Stimulated activated CD4-positive, alpha-beta T cell treated with anti-CD3 and anti-CD28 coated beads, Interleukin-15, amount 100 ng/mL, for 24 hours (primary cell): ENCODE results near the gene TIMM50.
"Not testable (repeated sequence)": the region's sequence is repeated elsewhere in the genome, so short reads cannot be mapped to it uniquely, and the experiment has no call there.

Source experiments
- DNase-seq: peaks from one replicate; pipeline ENCODE4 v3.0.0-alpha.2; 2020

The TIMM50 gene

GRCh38 chr19:39470724-39471339 lies 9.8 kb upstream of the TIMM50 start:
- peak; percentile 24 for DNase-seq

DNA sequence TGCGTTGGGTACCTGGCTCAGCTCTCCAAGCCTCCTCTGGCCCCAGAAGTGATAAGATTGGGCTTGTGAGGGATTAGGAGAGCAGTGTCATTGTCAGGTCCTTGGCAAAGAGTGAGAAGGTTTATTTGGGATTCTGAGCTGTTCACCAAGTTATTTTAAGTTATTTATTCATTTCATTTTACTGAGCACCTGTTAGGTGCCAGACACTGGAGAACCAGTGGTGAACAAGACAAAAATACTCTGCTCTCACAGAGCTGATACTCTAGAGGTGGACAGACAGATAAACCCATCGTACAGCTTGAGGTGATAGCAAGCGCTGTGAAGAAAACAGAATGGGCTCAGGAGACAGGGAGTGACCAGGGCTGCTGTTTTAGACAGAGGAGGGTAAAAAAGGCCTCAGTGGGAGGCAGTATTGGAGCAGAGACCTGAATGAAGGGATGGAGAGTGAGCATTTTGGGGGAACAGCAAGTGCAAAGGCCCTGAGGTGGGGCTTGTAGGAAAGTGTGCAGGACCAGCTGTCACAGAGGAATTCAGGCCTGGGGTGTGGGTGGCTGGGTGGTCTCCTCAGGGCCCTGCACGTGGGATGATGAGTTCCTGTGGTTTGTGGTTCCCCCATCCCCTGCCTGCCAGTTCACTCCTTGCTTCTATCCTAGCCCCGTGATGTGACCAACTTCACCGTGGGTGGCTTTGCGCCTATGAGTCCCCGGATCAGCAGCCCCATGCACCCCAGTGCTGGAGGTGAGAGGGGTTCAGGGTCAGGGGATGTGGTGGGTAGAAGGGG lies 8.7 kb upstream of the TIMM50 start:
- no peak for DNase-seq

DNA sequence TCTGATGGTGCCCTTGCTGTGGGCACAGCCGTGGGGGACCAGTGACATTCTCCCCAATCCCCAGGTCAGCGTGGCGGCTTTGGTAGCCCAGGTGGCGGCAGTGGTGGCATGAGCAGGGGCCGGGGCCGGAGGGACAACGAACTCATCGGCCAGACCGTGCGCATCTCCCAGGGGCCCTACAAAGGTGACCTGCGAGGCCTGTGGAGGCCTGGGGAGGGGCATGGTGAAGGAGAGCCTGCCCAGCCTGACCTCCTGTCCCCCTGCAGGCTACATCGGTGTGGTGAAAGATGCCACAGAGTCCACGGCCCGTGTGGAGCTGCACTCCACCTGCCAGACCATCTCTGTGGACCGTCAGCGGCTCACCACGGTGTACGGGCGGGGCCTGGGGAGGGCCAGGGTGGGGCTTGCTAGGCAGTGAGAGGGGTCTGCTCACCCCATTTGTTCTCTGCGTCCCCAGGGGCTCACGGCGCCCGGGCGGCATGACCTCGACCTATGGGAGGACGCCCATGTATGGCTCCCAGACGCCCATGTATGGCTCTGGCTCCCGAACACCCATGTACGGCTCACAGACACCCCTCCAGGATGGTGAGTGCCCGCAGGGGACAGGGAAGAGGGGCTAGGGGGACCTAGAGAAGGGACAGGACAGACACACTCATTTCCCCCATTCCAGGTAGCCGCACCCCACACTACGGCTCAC lies 7.7 kb upstream of the TIMM50 start:
- DNase-seq, result no peak

- DNase-seq, result no peak
Observed at GRCh38 chr19:39473443-39473960, 7.1 kb upstream of the TIMM50 start.

- DNase-seq, result peak; percentile 81
Observed at GRCh38 chr19:39474139-39474620, 6.5 kb upstream of the TIMM50 start.

- no peak for DNase-seq
Observed at GRCh38 chr19:39475748-39476147, 4.9 kb upstream of the TIMM50 start.

DNA sequence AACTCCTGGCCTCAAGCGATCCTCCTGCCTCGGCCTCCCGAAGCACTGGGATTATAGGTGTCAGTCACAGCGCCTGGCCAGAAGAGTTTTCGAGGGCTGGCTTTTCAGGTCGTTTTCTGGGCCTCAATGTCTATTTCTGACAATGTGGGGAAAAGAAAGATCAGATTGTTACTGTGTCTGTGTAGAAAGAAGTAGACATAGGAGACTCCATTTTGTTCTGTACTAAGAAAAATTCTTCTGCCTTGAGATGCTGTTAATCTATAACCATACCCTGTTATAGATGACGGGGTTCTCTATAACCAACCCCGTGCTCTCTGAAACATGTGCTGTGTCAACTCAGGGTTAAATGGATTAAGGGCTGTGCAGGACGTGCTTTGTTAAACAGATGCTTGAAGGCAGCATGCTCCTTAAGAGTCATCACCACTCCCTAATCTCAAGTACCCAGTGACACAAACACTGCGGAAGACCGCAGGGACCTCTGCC lies 1.3 kb upstream of the TIMM50 start:
- not testable (repeated sequence) for DNase-seq

GRCh38 chr19:39479916-39480315 lies 722 bp upstream of the TIMM50 start:
- no peak for DNase-seq

- no peak for DNase-seq
Observed at GRCh38 chr19:39481229-39481545, 549 bp downstream of the TIMM50 start.

GRCh38 chr19:39481676-39482075 lies 1.0 kb downstream of the TIMM50 start:
- DNase-seq, result no peak

DNA sequence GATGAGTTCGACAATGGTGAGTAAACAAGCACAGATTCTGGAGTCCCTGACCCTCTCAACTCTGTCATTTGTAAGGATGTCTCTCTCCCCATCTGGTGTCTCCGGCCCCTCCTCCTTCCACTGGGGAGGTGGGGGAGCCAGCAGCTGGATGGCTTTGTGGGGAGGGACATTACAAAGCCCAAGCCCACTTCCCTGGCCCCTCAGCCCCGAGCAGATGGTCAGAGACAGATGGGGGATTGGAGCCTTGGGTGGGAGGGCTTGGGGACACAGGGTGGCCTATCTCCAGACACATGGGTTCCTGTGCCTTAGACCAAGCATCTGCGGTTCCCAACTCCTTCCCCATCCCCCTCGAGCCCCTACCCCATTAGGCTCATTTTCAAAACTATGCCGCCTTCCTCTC lies 2.5 kb downstream of the TIMM50 start:
- DNase-seq, result no peak

- no peak for DNase-seq
Observed at GRCh38 chr19:39489756-39490155, 9.1 kb downstream of the TIMM50 start.

DNA sequence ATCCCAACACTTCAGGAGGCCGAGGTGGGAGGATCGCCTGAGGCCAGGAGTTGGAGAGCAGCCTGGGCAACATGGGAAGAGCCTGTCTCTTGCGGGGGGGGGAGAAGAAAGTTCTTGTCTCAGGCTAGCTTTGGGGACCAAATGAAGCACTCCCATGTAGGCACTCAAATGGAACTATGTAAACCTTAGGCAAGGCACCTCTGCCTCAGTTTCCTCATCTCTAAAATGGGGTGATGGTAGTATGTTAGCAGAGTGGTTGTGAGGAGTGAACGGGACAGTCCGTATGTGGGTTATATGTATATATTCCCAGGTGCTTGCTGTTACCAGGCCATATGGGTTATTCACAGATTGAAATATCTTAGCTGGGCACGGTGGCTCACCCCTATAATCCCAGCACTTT lies 11.6 kb downstream of the TIMM50 start:
- no peak for DNase-seq

GRCh38 chr19:39492788-39493187 lies 12.2 kb downstream of the TIMM50 start:
- no peak for DNase-seq

GRCh38 chr19:39494661-39495060 lies 14.0 kb downstream of the TIMM50 start:
- DNase-seq, result no peak

DNA sequence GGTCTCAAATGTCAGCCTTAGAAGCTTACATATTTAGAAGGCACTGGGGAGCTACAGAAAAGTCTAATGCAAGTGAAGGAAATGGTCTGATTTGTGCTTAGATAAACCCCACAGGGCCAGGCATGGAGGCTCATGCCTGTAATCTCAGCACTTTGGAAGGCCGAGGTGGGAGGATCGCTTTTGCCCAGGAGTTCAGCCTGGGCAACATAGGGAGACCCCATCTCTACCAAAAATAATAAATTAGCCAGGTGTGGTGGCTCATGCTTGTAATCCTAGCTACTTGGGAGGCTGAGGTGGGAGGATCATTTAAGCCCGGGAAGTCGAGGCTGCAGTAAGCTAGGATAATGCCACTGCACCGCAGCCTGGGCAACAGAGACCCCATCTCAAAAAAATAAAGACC lies 15.4 kb downstream of the TIMM50 start:
- DNase-seq, result no peak

- DNase-seq, result no peak
Observed at GRCh38 chr19:39497701-39497995, 17.0 kb downstream of the TIMM50 start.

- peak; percentile 40 for DNase-seq
Observed at GRCh38 chr19:39497996-39498797, 17.6 kb downstream of the TIMM50 start.

DNA sequence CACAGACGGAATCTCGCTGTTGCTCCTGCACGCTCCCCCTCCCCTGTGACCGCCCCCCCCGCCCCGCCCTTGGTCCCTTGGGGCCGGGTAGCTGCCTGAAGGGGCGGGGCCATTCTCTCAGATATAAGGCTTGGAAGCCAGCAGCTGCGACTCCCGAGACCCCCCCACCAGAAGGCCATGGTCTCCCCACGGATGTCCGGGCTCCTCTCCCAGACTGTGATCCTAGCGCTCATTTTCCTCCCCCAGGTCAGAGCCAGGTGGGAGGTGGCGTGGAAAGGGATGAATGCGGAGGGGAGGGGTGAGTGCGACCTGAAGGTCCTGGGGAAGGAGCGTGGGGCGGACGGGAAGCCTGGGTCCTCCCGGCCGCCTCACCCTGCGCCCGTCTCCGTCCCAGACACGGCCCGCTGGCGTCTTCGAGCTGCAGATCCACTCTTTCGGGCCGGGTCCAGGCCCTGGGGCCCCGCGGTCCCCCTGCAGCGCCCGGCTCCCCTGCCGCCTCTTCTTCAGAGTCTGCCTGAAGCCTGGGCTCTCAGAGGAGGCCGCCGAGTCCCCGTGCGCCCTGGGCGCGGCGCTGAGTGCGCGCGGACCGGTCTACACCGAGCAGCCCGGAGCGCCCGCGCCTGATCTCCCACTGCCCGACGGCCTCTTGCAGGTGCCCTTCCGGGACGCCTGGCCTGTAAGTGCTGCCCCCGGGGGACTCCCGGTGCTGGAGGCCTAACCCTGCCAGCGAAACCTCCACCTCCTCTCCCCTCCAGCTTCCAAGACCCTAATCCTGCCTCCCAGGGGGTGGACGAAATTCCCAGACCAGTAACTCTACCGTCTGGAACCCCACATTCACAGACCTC lies 18.4 kb downstream of the TIMM50 start, which contains the start of gene DLL3:
Gene DLL3, plus strand, starts transcription at position 150 of the 845 bp plus-strand sequence. Its CDS starts 28 bp downstream, at position 178.
- DNase-seq, result peak; percentile 41

DNA sequence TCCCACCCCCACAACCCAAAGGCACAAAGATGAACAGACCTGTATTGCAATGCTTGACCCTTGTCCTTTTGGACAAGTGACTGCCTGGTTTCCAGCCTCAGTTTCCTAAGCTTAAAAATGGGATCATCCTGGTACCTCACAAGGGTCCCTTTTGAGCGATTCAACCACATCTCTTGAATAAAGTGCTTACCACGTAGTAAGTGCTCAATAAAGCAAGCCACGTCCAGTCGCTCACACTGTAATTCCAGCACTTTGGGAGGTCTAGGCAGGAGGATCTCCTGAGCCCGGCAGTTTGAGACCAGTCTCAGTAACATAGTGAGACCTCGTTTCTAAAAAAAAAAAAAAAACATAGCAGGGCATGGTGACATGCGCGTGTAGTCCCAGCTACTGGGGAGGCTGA lies 19.3 kb downstream of the TIMM50 start:
- no peak for DNase-seq

DNA sequence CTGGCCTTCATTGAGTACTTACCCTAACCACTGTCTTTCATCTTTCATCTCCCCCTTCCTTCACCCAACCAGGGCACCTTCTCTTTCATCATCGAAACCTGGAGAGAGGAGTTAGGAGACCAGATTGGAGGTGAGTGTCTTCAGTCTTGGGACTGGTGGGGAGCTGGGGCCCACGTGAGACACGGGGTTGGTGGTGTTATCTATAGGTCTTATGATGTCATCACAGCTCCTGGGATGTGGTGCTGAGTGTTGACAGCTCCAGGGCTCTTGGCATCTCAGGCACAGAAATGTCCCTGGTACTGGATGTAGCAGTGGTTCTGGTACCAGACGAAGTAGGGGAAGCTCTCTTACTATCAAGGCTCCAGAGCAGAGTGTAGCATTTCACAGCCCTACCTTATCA lies 19.9 kb downstream of the TIMM50 start:
- no peak for DNase-seq

GRCh38 chr19:39501340-39501739 lies 20.7 kb downstream of the TIMM50 start:
- DNase-seq, result no peak
